Esophagus (tissue), 2 donors: ENCODE measurements around the gene EYS. TPM values are rescaled to one million over a fixed set of nuclear protein-coding genes. Genes with fewer than 3 reads are reported as not detected.

Source experiments
- H3K27ac ChIP-seq, 2 donors: one replicate each; pipeline ENCODE4 v1.5.1; 2013; ENCODE audit warnings: low read depth in 2 of 2, mild to moderate bottlenecking in 2 of 2, inconsistent platforms in 1 of 2, low read length in 1 of 2, moderate library complexity in 1 of 2
- H3K27me3 ChIP-seq, 2 donors: one replicate each; pipeline ENCODE4 v1.6.1; 2013; ENCODE audit warnings: low read length in 2 of 2, control low read depth in 1 of 2, mild to moderate bottlenecking in 1 of 2; ENCODE audit not compliant: insufficient read depth in 2 of 2, control insufficient read depth in 1 of 2
- H3K36me3 ChIP-seq, 2 donors: one replicate each; pipeline ENCODE4 v1.6.1; 2013; ENCODE audit warnings: low read length in 1 of 2; ENCODE audit not compliant: control insufficient read depth in 2 of 2, insufficient read depth in 2 of 2
- H3K4me1 ChIP-seq, 2 donors: one replicate each; pipeline ENCODE4 v1.6.1; 2013; ENCODE audit warnings: low read length in 1 of 2; ENCODE audit not compliant: control insufficient read depth in 2 of 2, insufficient read depth in 2 of 2
- H3K4me3 ChIP-seq, 2 donors: one replicate each; pipeline ENCODE4 v1.5.1; 2013; ENCODE audit warnings: low read length in 2 of 2, mild to moderate bottlenecking in 2 of 2, low read depth in 1 of 2, moderate library complexity in 1 of 2
- H3K9me3 ChIP-seq, 2 donors: one replicate each; pipeline ENCODE4 v1.6.1; 2013; ENCODE audit warnings: mild to moderate bottlenecking in 2 of 2, low read depth in 1 of 2, low read length in 1 of 2, moderate library complexity in 1 of 2; ENCODE audit not compliant: control insufficient read depth in 2 of 2, insufficient read depth in 1 of 2
- WGBS, 2 donors: extraction: QIAGEN DNeasy Blood & Tissue Kit; methylation state at CpG; one replicate each; pipeline ENCODE4 v1.1.7; 2013; 5-methylcytosine and 5-hydroxymethylcytosine counted together
- polyA plus RNA-seq, 2 donors: library from polyadenylated mRNA; stranded (reverse); fragments of 200-250 nt; gene quantifications; one replicate each; pipeline ENCODE4 v1.2.3, GENCODE V29; 2013
- donor health status: healthy with polysubstance abuse.
- donor health status: Bipolar disorder and iron deficiency.

EYS gene
- polyA plus RNA-seq, 2 donors: not detected

DNA sequence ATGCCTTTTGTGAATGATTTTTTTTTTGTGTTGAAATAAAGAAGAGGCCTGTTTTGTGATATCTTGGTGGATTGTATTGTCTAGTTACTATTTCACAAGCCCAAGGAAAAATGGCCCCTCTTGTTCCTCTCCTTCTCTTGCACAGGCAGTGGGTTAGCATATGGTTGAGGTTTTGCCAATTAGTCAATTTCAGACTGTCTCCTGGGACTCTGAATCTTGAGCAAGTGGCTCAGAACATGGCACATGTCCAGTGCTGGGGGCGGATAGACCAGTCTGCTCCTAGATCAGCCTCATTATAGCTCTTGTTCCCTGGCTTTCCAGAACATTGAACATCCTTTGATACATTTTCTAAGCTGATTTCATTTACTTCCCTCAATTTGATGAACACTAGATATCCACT lies 1482.2 kb downstream of the EYS start:
- Histone ChIP-seq H3K4me1 (no peaks in the 10 kb centered on the region), H3K9me3 (no peaks in the 10 kb centered on the region), H3K27me3 (no peaks in the 10 kb centered on the region), H3K36me3 (no peaks in the 10 kb centered on the region), H3K27ac (no peak overlapping the region), H3K4me3 (no peak overlapping the region)
- WGBS, 2 donors: 45 to 67% methylated on average over 1 of the region's 1 CpG

DNA sequence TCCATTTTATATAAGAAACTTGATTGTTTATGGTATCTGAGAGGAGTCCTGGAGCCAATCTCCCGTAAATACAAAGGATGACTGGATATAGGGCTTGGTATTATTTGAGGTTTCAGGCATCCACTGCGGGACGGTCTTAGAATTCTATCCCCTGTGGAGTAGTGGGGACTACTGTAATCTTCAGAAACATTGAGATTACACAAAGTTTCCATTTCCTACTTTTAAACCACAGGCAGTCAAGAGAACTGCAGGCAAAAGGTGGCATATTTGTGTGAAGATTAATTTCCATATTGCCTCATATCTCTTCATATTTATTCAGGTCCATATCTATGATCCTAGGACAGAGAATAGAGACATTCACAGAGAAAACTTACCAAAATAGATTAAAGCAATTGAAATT lies 1485.2 kb downstream of the EYS start:
- Histone ChIP-seq H3K9me3 (peaks cover 0 to 2% of the 10 kb centered on the region in 2 donors), H3K4me1 (no peaks in the 10 kb centered on the region), H3K27me3 (no peaks in the 10 kb centered on the region), H3K36me3 (no peaks in the 10 kb centered on the region), H3K4me3 (no peak overlapping the region), H3K27ac (no peak overlapping the region)
- 84% methylated on average over 3 of the region's 3 CpGs for WGBS, 2 donors

DNA sequence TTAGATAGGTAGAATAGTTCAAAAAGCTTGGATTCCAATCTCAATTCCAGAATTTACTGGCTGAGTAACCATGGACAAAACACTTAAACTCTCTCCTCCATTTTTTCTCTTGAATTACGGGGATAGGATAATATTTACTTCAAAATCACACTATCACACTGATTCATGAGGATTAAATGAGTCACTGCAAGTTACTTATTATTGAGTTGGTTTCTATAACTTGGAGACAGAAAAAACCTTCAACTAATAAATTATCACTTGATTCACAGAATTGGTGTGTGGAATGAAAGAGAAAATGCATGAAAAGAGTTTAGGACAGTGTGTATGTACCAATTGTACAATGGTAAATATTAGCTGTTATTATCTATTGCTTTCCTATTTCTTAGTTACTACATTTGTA lies 1486.2 kb downstream of the EYS start:
- H3K36me3 ChIP-seq: no peaks in the 10 kb centered on the region
- no peak overlapping the region for H3K4me3 ChIP-seq
- no peaks in the 10 kb centered on the region for H3K4me1 ChIP-seq
- H3K9me3 ChIP-seq: peaks cover 0 to 2% of the 10 kb centered on the region in 2 donors
- H3K27ac ChIP-seq: no peak overlapping the region
- 34 to 49% methylated on average over 1 of the region's 1 CpG for WGBS, 2 donors
- H3K27me3 ChIP-seq: no peaks in the 10 kb centered on the region

DNA sequence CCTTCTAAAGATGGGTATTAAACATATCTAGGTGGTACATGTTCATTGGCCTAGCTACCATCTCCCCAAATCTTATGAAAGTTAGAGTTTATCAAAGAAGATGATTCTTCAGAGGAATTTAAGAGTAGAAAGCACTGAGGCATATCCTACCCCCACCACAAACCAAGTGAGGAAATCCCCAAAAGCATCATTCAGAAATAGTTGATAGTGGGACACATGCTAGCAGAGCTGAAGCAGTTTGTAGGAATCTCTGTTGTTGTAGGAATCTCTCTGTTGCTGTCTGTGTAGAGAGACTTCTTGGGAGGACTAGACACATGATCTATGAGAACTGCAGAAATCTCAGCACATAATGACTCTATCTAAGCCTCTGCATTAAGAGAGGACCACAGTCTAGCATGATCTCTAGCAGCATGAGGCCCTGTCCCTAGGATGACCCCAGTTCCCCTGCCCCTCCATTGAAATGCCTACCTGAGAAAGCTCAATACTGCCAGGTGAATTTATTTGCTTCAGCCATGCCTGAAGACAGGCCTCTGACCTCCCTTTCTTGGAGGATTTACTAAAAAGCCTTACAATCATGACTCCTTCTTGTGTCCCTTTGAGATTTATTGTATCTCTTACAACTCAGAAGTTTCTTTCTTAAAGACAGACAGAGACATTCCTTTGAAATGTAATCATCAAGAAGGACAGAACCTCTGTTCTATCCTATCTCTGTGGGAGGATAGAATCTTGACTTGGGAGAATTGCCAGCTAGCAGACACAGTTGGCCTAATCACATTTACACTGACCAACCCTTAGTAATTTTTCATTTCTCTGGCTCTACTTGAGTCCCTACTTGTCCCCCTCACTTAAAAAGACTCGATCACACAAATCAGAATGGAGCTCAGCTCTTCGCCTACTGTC lies 1489.1 kb downstream of the EYS start:
- Histone ChIP-seq H3K36me3 (no peaks in the 10 kb centered on the region), H3K9me3 (peaks cover 0 to 2% of the 10 kb centered on the region in 2 donors), H3K4me1 (no peaks in the 10 kb centered on the region), H3K4me3 (no peak overlapping the region), H3K27ac (no peak overlapping the region), H3K27me3 (no peaks in the 10 kb centered on the region)
- 62 to 73% methylated on average over 2 of the region's 2 CpGs for WGBS, 2 donors

DNA sequence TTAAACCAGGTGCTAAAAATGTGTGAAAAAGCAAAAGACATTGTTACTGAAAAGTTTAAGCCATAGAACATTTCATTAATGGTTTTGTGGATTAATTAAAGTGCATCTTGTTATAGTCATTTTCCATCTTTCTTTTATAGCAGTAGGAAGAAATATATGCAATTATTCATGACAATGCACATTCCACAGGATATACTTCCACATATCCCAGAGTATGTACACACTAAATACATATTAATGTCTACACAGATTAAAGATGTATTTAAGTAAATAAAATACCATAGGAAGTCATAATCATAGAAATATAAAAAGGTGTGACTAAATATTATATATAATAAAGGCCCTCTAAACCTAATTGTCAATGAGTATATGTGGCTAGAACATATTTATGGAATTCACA lies 1492.7 kb downstream of the EYS start:
- Histone ChIP-seq H3K4me1 (no peaks in the 10 kb centered on the region), H3K36me3 (no peaks in the 10 kb centered on the region), H3K9me3 (peaks cover 0 to 6% of the 10 kb centered on the region in 2 donors), H3K27ac (no peak overlapping the region), H3K4me3 (no peak overlapping the region), H3K27me3 (no peaks in the 10 kb centered on the region)

DNA sequence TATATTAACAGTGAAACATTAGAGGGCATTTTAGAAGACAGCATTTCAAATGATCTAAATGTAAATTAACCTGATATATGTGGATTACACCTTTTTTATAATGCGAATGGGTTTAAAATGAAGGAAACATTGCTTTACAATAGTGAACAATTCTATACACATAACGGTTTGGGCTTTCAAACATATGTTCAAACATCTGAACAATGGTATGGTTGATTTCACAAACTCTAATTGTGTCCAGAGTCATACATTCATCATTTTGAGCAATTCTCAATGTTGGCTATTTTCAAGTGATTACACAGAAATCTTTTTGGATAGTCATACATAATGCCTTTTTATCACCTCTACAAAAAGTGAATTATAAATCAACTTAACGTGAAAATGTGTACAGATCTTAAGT lies 1493.3 kb downstream of the EYS start:
- H3K36me3 ChIP-seq: no peaks in the 10 kb centered on the region
- H3K9me3 ChIP-seq: peaks cover 0 to 6% of the 10 kb centered on the region in 2 donors
- no peak overlapping the region for H3K27ac ChIP-seq
- no peaks in the 10 kb centered on the region for H3K27me3 ChIP-seq
- no peaks in the 10 kb centered on the region for H3K4me1 ChIP-seq
- H3K4me3 ChIP-seq: no peak overlapping the region
- 23 to 31% methylated on average over 3 of the region's 3 CpGs for WGBS, 2 donors

DNA sequence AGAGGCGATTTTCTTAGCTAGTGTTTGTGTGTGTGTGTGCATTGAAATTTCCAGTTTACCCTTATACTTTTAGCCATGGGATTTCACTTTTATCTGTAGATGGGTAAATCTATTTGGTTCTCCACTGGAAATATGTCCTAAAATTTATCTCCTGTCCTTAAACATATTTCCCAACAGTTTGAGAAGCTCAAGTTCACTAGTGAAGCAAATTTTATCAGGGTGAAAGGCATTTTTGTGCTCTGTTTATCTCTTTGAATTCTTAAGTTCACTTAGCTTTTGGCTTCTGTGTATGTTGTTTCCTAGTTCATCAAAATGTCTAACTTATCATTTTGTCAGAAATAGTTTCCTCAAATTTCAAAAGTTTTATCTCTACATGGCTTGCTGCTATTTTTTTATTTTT lies 1509.8 kb downstream of the EYS start:
- H3K36me3 ChIP-seq: no peaks in the 10 kb centered on the region
- no peaks in the 10 kb centered on the region for H3K9me3 ChIP-seq
- no peak overlapping the region for H3K27ac ChIP-seq
- H3K4me3 ChIP-seq: no peak overlapping the region
- H3K4me1 ChIP-seq: no peaks in the 10 kb centered on the region
- no peaks in the 10 kb centered on the region for H3K27me3 ChIP-seq
- WGBS, 2 donors: 93 to 94% methylated on average over 1 of the region's 1 CpG

DNA sequence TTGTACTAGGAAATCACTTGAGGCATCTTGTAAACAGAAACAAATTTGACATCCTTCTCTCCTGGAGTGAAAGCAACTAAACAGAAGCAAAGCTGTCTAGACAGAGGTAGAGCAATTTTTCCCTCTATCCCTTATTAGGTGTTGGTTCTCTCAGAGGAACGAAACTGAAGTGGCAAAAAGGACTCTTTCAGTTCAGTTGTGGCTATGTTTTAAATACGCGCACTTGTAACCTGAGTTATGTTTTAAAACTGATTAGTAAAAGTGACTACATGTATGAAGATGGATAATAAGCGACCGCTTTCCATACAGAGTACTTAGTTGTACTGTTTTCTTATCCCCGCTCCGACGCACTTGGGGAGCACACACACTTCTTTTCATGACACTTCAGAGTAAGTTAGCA lies 1520.4 kb downstream of the EYS start:
- Histone ChIP-seq H3K27me3 (no peaks in the 10 kb centered on the region), H3K9me3 (peaks cover 0 to 4% of the 10 kb centered on the region in 2 donors), H3K36me3 (no peaks in the 10 kb centered on the region), H3K27ac (no peak overlapping the region), H3K4me1 (no peaks in the 10 kb centered on the region), H3K4me3 (no peak overlapping the region)
- WGBS, 2 donors: 86 to 87% methylated on average over 8 of the region's 8 CpGs

DNA sequence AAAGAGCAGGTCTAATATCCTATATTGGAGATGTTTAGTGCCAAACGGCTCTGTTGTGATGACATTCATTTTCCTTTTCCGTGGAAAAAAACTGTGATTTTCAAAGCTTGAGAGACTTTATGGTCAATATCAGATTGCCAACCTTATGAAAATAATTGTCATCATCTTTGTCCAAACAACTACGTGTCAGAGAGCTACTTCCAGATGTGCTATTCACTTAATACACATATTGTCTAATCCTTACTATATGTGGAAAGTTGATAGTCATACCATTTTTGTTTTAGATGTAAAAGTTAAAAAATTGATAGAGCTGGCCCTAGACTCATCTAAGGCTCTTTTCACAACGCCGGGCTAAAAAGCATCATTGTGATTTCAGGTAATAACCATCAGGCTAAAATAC lies 1521.4 kb downstream of the EYS start:
- 79 to 81% methylated on average over 5 of the region's 5 CpGs for WGBS, 2 donors
- H3K36me3 ChIP-seq: no peaks in the 10 kb centered on the region
- H3K27me3 ChIP-seq: no peaks in the 10 kb centered on the region
- H3K4me3 ChIP-seq: no peak overlapping the region
- H3K27ac ChIP-seq: no peak overlapping the region
- no peaks in the 10 kb centered on the region for H3K4me1 ChIP-seq
- H3K9me3 ChIP-seq: peaks cover 0 to 4% of the 10 kb centered on the region in 2 donors

DNA sequence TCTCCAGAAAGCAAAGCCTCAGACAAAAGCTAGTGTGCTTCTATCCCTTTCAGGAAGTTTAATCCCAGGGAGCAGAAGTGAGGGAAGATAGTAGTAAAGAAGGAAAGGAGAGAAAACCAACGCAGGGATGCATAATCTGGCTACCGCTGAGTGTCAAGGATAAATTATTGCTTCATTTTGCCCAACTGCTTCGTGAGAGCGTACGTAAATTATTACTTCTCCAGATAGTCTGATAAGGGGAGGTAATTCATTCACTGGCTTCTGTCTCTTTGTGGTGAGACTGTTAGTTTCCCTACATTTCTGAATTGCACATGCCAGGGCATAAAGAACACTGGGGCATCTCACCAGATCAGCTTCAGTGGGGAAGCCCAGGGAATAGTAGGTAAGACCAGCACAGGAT lies 1531.7 kb downstream of the EYS start:
- H3K4me1 ChIP-seq: no peaks in the 10 kb centered on the region
- no peak overlapping the region for H3K27ac ChIP-seq
- H3K36me3 ChIP-seq: no peaks in the 10 kb centered on the region
- H3K27me3 ChIP-seq: no peaks in the 10 kb centered on the region
- H3K4me3 ChIP-seq: no peak overlapping the region
- H3K9me3 ChIP-seq: no peaks in the 10 kb centered on the region
- WGBS, 2 donors: 58 to 73% methylated on average over 5 of the region's 5 CpGs
